HG03565 (cell line): Measurements from ENCODE around the gene POLR1C.
"Not testable (repeated sequence)": the region's sequence is repeated elsewhere in the genome, so short reads cannot be mapped to it uniquely, and the experiment has no call there.

Source experiments
- ATAC-seq: cut with Tn5 transposase; IDR thresholded peaks from one replicate; pipeline ENCODE4 v1.9.1; 2021; ENCODE audit warnings: mild to moderate bottlenecking, moderate library complexity; ENCODE audit not compliant: unreplicated experiment

POLR1C gene

GRCh38 chr6:43491750-43492661, 24.9 kb upstream of the POLR1C start:
- ATAC-seq: no peak

- no peak for ATAC-seq
Observed at GRCh38 chr6:43492673-43493072, 24.2 kb upstream of the POLR1C start.

- no peak for ATAC-seq
Observed at GRCh38 chr6:43493230-43493629, 23.7 kb upstream of the POLR1C start.

GRCh38 chr6:43493833-43494232, 23.1 kb upstream of the POLR1C start:
- no peak for ATAC-seq

- no peak for ATAC-seq
Observed at GRCh38 chr6:43494321-43494720, 22.6 kb upstream of the POLR1C start.

- ATAC-seq: no peak
Observed at GRCh38 chr6:43494766-43495165, 22.1 kb upstream of the POLR1C start.

GRCh38 chr6:43495409-43495941, 21.4 kb upstream of the POLR1C start:
- ATAC-seq: no peak

- no peak for ATAC-seq
Observed at GRCh38 chr6:43496370-43497128, 20.3 kb upstream of the POLR1C start.

GRCh38 chr6:43497129-43497396, 19.8 kb upstream of the POLR1C start:
- no peak for ATAC-seq

- no peak for ATAC-seq
Observed at GRCh38 chr6:43497689-43498088, 19.2 kb upstream of the POLR1C start.

GRCh38 chr6:43498291-43498690, 18.6 kb upstream of the POLR1C start:
- ATAC-seq: not testable (repeated sequence)

GRCh38 chr6:43499028-43499815, 17.7 kb upstream of the POLR1C start:
- ATAC-seq: no peak

- no peak for ATAC-seq
Observed at GRCh38 chr6:43500921-43501320, 16.0 kb upstream of the POLR1C start.

- no peak for ATAC-seq
Observed at GRCh38 chr6:43502666-43503065, 14.2 kb upstream of the POLR1C start.

GRCh38 chr6:43503443-43503842, 13.4 kb upstream of the POLR1C start:
- ATAC-seq: no peak

GRCh38 chr6:43504756-43505593, 11.9 kb upstream of the POLR1C start:
- no peak for ATAC-seq

GRCh38 chr6:43505718-43506117, 11.2 kb upstream of the POLR1C start:
- ATAC-seq: no peak

- ATAC-seq: no peak
Observed at GRCh38 chr6:43506171-43506570, 10.7 kb upstream of the POLR1C start.

GRCh38 chr6:43506667-43507471, 10.0 kb upstream of the POLR1C start:
- no peak for ATAC-seq
